ENCODE data around the gene PACSIN2.

- TF ChIP-seq REST (IDR thresholded peaks at IDR 0.05; ENCODE audit: insufficient read depth in 1 of 2, low read depth in 2 of 2, low read length in 1 of 2) (no peak), POLR2AphosphoS5 (IDR thresholded peaks at IDR 0.05; ENCODE audit: low read depth, low read length) (no peak)
Observed at GRCh38 chr22:42873356-42873755, 141.6 kb downstream of the PACSIN2 start.
